Measurements from ENCODE around the gene JUNB. TPM values are rescaled to one million over a fixed set of nuclear protein-coding genes. Genes with fewer than 3 reads are reported as not detected.

The JUNB gene
- total RNA-seq = 24.2 TPM
- long read RNA-seq, transcript JUNB-201 (1 exons, 1,820 nt) = major isoform, 72 of 72 reads
- long read RNA-seq, partial matches to known transcripts = 0 of 72 reads
- long read RNA-seq, other reads (novel, unspliced or antisense) = 0 of 72 reads

- DNase-seq (peak; percentile 99), ATAC-seq (peak; percentile 68)
- intact Hi-C loops (cut with micrococcal nuclease) = no loop called here
Measured at GRCh38 chr19:12791345-12792050, at the start of gene JUNB. JUNB (plus strand) TSS chr19:12791486; CDS start chr19:12791772, 286 bp downstream.

DNA sequence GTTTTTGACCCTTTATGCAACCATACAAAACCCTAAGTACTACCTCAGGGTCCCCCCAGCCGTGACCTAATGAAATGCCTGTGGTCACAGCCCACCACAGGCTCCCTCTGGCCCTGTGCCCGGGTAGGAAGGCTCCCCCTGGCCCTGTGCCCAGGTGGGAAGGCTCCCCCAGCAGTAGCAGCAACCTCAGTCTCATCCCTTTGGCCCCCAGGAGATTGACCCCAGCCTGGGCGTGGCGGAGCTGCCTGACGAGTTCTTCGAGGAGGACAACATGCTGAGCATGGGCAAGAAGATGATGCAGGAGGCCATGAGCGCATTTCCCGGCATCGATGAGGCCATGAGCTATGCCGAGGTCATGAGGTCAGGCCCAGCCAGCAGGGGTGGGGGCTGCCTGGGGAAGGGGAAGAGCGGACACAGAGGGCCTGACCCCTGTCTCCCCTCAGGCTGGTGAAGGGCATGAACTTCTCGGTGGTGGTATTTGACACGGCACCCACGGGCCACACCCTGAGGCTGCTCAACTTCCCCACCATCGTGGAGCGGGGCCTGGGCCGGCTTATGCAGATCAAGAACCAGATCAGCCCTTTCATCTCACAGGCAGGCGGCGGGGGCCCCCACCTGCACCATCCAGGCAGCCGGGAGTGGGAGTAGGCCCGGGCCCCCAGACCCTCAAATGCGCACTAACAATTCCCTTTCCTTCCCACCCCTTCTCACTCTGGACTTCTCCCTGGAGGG is 46.0 kb upstream of the JUNB start:
- intact Hi-C loops (cut with micrococcal nuclease) = no loop called here
- ATAC-seq (no peak), DNase-seq (no peak)

DNA sequence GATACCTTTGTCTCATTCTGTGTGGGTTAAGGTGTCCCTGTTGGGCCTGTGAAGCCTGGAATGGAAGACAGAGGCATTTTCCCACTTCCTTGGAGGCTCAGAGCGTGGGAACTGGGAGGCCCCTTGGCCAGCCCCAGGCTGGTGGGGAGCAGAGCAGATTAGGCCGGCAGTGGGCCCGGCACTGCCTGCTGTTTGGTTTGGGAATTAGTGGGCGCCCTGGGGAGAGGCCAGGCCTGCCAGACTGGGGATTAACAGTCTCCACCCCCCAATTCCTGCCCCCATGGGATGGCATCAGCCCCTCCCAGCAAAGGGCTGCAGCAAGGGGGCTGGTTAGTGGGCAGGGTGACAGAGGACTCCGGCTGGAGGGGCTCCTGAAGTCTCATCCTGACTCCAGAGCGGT is 42.8 kb upstream of the JUNB start:
- intact Hi-C loops (cut with micrococcal nuclease) = no loop called here
- ATAC-seq (no peak), DNase-seq (no peak)

GRCh38 chr19:12749938-12750521 is 41.3 kb upstream of the JUNB start:
- DNase-seq (no peak), ATAC-seq (no peak)
- intact Hi-C loops (cut with micrococcal nuclease) = no loop called here

DNA sequence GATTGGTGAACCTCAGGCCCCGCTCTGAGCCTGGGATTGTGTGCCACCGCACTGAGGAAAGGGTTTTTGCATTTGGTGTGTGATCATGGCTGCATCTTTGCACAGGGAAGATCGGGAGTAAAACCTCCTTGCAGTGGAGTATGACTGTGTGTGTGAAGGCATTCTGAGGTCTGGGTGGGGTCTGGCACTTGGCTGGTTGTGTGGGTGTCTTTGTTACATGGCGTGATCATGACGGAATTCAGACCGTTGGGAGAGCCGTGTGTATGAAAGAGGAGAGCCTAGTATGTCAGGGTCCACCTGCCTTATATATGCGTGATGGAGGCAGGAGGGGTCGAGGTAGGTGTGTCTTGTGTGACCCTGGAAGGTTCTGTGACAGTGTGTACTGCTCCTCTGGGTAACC is 40.4 kb upstream of the JUNB start:
- intact Hi-C loops (cut with micrococcal nuclease) = no loop called here
- DNase-seq = no peak
- no peak for ATAC-seq

DNA sequence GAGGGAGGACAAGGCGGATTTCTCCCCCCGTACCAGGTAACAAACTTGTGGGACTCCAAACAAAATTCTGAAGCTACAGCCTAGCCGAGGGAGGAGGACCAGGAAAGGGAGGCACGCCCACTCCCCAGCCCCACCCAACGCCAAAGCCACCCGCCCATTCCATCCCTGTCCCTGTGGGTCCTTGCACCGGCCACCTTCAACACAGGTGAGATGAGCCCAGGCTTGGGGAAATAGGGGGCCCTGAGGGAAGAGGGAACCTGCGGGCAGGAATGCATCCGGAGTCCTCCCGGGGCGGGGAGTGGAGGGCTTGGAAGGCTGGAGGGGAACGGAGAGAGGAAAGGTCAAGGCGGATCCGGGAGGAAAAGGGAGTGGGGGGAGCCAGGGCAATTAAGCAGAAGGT is 39.7 kb upstream of the JUNB start, which contains the start of gene BEST2:
Gene BEST2 (plus strand): TSS at position 157 of the 400 bp plus-strand sequence. CDS start 802 bp downstream, outside the sequence.
- no peak for DNase-seq
- ATAC-seq = no peak
- intact Hi-C loops (cut with micrococcal nuclease) = no loop called here

DNA sequence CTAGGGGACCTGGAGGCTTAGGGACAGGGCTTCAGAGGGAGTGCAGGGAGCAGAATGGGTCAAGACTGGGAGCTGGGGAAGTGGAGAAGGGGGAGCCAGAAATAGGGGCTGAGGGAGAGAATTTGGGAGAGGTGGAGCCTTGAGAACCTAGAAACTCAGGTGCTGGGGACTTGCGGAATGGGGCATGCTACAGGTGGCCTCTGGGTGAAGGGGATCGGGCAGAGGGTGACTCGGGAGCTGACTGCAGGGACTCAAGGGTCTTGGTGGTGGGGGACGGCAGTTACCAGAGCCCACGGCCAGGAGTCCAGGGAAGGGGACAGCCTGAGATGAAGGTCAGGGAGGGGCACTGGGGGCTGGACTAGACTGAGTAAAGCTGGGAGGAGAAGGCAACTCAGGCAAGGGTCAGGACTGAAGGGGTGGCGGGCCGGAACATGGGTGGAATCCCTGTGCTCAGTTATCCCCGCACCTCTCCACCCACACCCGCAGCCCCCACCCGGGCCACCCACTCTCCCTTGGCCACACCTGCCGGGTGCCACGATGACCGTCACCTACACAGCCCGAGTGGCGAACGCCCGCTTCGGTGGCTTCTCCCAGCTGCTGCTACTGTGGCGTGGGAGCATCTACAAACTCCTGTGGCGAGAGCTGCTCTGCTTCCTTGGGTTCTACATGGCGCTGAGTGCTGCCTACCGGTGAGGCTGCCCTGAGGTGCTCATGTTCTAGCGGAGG is 39.1 kb upstream of the JUNB start:
- intact Hi-C loops (cut with micrococcal nuclease) = no loop called here
- ATAC-seq = no peak
- DNase-seq = no peak

DNA sequence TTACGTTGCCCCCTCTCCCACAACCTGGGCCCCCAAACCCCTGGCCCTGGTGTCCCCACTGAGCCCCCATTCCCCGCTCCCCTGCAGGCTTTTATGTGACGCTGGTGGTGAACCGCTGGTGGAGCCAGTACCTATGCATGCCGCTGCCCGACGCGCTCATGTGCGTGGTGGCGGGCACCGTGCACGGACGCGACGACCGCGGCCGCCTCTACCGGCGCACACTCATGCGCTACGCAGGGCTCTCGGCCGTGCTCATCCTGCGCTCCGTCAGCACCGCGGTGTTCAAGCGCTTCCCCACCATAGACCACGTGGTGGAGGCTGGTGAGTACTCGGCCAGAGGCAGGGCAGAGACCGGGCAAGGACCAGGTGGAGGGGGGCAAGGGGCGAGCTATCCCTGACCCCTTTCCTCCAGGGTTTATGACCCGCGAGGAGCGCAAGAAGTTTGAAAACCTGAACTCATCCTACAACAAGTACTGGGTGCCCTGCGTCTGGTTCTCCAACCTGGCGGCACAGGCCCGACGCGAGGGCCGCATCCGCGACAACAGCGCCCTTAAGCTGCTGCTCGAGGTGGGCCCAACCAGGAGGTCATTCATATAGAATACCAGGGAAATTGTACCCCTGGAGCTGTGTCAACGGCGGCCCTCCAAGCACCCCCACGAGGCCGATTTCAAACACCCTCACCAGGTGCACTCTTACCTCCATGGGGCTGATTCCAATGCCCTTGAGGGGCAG is 36.7 kb upstream of the JUNB start:
- intact Hi-C loops (cut with micrococcal nuclease) = no loop called here
- ATAC-seq = no peak
- no peak for DNase-seq

- ATAC-seq (no peak), DNase-seq (no peak)
- intact Hi-C loops (cut with micrococcal nuclease) = no loop called here
Measured at GRCh38 chr19:12756150-12756883, 35.0 kb upstream of the JUNB start.

DNA sequence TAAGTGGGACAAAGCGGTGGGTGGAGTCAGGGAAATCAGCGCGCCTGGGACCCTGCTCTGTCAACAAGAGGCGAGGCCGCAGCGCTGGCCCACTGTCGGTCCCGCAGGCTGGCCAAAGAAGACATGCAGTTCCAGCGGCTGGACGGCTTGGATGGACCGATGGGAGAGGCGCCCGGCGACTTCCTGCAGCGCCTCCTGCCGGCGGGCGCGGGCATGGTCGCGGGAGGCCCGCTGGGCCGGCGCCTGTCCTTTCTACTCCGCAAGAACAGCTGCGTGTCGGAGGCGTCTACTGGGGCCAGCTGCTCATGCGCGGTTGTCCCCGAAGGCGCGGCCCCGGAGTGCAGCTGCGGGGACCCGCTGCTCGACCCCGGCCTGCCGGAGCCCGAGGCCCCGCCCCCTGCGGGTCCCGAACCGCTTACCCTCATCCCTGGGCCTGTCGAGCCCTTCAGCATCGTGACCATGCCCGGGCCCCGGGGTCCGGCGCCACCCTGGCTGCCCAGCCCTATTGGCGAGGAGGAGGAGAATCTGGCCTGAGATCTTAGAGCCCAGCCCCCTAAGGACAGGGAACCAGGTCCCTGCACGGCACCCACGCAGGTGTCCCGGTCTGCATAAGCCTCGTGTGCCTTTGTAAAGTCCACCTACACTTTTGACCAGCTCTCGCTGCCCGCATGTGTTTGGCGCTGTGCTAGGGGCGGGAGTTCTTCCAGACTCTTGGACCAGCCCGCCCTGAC is 33.6 kb upstream of the JUNB start:
- DNase-seq = peak; percentile 83
- peak; percentile 80 for ATAC-seq
- intact Hi-C loops (cut with micrococcal nuclease) = no loop called here

DNA sequence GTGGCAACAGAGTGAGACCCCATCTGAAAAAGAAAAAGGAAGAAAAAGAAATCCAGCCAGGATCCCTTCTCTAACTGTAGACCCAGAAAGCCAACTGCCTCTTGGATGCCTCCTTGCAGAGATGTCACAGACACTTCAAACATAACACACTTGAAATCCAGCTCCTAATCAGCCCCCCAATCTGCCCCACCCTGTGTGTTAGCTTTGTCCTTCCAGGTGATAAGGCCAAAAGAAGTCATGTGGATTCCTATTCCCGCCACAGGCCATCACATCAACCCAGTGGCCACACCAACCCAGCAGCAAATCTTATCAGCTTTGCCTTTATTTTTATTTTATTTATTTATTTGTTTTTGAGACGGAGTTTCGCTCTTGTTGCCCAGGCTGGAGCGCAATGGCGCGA is 31.6 kb upstream of the JUNB start:
- intact Hi-C loops (cut with micrococcal nuclease) = loop anchor here (10.0 kb wide), 1 partner anchor 85 kb away; no protein-coding TSS in a partner anchor
- DNase-seq (no peak), ATAC-seq (no peak)

- peak; percentile 87 for DNase-seq
- intact Hi-C loops (cut with micrococcal nuclease) = loop anchor here (10.0 kb wide), 1 partner anchor 82 kb away; no protein-coding TSS in a partner anchor
- peak; percentile 83 for ATAC-seq
Measured at GRCh38 chr19:12763100-12763499, 28.2 kb upstream of the JUNB start.

DNA sequence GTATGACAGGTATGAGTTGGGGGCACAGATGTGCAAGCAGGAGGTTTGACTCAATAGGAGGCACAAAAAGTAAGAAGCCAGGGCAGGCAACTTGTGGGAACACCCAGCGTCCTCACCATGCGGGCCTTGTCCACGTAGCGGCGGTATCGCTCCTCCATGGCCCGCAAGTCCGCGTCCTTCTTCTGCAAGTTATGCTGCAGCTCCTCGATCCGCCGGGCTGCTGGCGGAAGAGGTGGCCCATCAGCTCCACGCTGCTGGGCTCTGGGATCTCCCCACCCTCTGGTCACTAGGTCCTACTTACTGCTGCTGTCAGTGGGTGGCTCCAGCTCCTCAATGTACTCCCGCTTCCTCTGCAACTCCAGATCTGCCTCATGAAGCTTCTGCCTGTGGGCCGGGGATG is 26.6 kb upstream of the JUNB start:
- intact Hi-C loops (cut with micrococcal nuclease) = loop anchor here (5.0 to 10.0 kb wide), 2 partner anchors 43 to 80 kb away; partner anchors contain the start of gene RNASEH2A
- ATAC-seq = no peak
- no peak for DNase-seq

DNA sequence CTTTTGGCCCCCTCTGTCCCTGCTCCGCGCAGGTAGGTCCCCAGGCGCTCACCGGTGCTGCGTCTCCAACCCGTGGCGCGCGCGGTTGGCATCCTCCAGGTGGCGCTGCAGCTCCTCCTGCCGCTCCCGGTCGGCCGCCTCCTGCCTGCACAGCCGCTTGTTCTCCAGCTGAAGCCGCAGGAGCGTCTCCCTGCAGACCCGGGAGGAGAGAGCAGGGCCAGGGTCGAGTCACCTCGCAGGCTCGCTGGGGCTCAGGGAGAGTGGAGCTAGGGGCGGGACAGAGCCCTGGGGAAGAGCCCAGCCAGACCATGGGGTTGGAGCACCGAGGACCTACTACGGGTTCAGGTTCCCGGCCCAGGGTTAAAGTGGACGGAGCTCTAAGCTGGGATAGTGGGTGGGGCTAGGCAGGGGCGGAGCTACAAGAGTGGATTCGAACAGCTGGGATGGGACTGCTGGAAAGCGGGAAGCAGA is 25.2 kb upstream of the JUNB start:
- intact Hi-C loops (cut with micrococcal nuclease) = loop anchor here (5.0 to 10.0 kb wide), 2 partner anchors 41 to 79 kb away; partner anchors contain the start of gene RNASEH2A
- peak; percentile 82 for ATAC-seq
- DNase-seq = peak; percentile 94

DNA sequence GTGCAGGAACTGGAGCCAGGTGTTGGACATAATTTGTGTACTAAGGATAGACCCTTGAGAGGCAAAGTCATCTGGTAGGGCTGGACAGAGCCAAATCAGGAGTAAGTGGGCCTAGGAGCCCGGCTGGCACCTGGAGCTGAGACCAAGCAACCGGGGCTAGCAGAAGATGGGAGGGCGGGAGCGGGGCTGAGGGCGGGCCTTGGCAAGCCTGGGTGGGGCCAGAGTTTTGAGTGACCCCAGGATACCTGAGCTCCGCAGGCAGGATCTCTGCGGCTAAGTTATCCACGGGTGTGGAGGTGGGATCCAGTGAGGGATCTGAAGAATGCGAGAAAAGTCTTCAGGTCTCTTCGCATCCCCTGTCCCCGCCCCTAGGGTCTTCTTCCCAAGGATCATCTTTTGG is 24.1 kb upstream of the JUNB start:
- DNase-seq (no peak), ATAC-seq (no peak)
- intact Hi-C loops (cut with micrococcal nuclease) = loop anchor here (5.0 to 10.0 kb wide), 2 partner anchors 40 to 78 kb away; partner anchors contain the start of gene RNASEH2A

GRCh38 chr19:12767666-12768065 is 23.6 kb upstream of the JUNB start:
- ATAC-seq = no peak
- intact Hi-C loops (cut with micrococcal nuclease) = loop anchor here (5.0 to 10.0 kb wide), 2 partner anchors 40 to 77 kb away; partner anchors contain the start of gene RNASEH2A
- DNase-seq = no peak

GRCh38 chr19:12769689-12770088 is 21.6 kb upstream of the JUNB start:
- intact Hi-C loops (cut with micrococcal nuclease) = loop anchor here (5.0 to 10.0 kb wide), 2 partner anchors 38 to 75 kb away; partner anchors contain the start of gene RNASEH2A
- no peak for DNase-seq
- ATAC-seq = no peak

Data from left ventricle myocardium superior (tissue), 1 donor.